Aortic smooth muscle cell (primary cell): ENCODE measurements around the gene LZTR1. TPM values are rescaled to one million over a fixed set of nuclear protein-coding genes. Genes with fewer than 3 reads are reported as not detected.

ENCODE experiments used
- total RNA-seq: library from RNA; depleted of rRNA; stranded (reverse); fragments of >200 nt; gene quantifications from 2 replicates; pipeline ENCODE4 v1.2.3, GENCODE V29; 2014

The LZTR1 gene
- 45.4 and 53.8 TPM in 2 replicates for total RNA-seq

DNA sequence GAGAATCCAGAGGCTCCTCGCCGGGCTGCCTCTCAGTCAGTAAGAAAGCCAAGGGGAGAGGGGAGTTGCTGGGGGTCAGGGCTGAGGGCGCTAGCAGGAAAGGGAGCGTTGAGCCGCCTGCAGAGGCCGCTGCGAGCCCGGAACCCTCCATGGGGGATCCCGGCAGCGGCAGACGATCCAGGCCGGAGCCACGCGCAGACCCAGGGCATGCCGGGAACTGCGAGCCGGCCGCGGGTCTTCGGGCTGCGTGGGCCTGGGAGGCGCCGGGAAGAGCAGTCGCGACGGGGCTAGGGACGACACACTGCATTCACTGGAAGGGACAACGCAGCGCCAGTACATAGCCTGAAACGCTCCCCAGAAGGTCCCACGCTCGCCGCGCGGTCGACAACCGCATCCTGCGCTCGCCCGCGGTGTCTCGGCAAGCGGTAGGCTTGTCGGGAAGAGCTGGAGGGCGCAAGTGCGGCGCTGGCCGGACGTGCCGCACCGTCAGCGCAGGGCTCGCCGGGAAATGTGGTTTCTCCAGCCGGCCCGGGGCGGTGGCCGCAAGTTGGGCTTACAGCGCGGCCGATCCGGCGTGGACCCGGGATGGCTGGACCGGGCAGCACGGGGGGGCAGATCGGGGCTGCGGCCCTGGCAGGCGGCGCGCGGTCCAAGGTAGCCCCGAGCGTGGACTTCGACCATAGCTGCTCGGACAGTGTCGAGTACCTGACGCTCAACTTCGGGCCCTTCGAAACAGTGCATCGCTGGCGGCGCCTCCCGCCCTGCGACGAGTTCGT, at the start of gene LZTR1:
TSS of gene LZTR1 (plus strand) at position 511 of the 776 bp plus-strand sequence. CDS start at position 586, 75 bp downstream.

DNA sequence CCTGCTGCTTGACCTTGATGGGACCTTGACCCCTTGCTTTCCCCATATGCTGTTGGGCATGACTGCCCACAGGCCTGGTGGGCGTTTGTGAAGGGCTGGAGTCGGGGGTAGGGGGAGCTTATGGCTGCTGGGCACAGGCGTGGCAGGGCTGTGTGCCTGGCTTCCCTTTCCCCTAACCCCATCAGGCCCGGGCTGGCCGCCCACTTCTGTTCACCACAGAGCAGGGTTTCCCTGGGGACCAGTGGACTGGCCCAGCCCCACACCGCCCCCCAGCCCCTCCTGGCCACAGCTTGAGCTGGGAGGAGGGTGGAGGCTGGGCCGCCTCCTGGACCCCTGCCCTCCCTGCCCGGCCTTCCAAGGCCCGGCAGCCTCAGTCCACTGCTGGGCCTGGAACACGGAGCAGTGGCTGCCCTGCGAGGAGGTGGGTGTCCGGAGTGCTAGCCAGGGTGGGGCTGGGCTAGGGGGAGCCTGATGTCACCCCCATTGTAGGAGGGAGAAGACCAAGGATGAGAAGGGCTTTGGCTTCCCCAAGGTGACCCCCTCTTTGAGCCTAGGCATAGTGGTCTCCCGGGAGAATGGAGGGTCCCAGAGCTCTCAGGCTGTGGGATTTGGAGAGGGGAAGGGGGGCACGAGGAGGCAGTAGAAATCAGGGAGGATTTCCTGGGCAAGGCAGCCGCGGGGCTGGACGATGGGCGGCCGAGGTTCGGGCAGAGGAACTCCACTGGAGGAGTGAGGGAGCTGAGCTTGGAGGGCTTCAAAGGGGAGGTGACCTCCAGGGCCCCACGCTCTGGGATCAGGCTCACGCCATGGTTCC, 15.0 kb upstream of the LZTR1 start, which contains the start of gene AIFM3:
TSS of gene AIFM3 (plus strand) at position 373 of the 814 bp plus-strand sequence. CDS start 690 bp downstream, outside the sequence.

DNA sequence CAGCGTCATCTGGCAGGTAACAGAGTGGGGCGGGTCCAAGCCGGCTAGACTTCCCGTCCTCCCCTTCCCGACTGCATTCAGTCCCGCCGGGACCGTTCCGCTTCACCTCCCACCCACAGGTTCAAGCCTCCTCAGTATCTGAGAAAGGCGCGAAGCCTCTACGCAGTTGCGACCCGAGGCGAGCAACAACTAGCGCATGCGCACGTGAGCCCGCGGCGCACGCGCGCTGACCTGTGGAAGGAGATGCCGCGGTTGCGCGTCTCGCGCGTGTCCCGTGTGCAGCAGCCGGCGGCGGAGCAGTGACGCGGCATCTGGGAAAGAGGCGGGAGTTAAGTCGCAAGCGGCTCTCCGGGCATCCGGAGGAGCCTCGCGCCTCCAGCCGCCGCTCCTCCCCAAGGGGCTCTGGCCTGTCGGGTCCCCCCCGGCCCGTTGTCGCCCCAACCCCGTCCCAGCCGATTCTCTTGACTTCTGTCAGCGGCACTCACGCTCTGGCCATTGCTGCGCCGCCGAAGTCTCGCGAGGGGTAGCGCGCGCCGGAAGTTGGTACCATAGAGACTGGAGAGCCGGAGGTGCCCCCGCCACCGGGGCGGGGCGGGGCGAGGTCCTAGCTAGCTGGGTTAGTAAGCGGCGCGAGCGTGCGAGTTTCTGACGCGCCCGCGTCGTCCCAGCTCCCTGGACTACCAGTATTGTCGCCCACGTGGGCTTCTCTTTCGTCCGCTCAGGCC, 19.7 kb downstream of the LZTR1 start, which contains the start of gene THAP7:
TSS of gene THAP7 (minus strand) at position 518 of the 725 bp plus-strand sequence. CDS start at position 311, 207 bp downstream.

DNA sequence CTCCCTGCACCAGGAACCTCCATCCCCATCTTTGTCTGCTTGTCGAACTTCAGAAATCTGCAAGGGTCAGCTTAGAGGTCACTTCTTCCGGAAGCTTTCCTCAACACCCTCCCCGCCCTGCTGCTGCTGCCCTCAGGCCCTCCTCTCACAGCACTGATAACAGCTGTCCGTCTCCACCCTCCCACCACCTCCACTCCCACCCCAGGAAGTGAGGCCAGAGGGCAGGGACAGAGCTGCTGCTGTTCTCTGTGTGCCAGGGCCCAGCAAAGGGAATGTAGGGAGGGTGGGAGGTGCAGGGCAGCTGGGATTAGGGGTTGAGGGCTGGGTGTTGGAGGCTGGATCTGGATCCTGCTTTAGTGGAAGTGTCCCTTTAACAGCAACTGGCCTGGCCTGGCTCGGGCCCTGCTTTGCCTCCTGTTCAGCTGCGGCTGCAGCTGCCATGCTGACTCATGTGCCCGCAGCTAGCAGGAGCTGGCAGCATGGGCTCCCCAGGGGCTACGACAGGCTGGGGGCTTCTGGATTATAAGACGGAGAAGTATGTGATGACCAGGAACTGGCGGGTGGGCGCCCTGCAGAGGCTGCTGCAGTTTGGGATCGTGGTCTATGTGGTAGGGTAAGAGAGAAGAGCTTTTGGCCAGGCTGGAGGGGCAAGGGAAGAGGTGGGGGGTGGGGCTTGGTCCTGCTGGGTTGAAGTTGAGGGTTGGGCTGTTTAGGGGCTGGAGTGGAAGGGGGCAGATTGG, 32.8 kb downstream of the LZTR1 start, which contains the start of gene P2RX6:
TSS of gene P2RX6 (plus strand) at position 440 of the 740 bp plus-strand sequence. CDS start at position 450, 10 bp downstream.

DNA sequence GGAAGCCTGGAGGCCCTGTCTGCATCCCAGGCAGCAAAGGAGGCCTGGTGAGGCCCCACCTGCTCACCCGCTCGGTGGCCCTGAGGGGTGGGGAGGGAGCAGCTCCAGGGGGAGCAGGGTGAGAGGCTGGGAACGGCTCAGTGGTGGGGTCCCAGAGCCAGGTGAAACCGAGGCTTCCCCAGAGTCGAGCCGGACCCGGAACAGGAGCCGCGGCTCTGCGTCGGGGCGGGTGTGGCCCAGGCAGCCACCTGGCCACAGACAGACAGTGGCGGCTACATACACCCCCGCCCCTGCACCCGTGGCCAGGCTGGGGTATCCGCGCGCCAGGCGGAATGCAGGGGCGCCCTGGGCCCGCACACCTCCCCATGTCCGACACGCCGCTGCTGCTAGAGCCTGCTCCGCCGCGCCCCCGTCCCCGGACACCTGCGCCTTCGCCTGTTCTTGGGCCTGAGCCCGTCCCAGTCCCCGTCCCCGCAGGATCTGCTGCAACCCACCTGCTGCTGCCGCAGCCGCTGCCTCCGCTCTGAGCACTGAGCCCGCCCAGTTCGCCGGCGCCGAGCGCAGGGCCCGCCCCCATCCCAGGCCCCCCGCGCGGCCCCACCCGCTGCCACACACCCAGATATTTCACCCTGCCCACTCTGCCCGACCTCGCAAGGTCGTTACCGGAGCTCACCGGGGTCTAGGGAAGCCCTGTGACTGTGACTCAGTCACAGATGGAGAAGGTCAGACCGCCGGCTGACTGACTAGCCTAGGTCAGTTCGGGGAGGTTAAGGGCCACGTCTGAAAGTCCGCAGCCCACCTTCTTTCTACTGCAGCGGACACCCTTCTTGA, 50.2 kb downstream of the LZTR1 start, which contains the start of gene SLC7A4:
TSS of gene SLC7A4 (minus strand) at position 525 of the 831 bp plus-strand sequence. CDS start 749 bp downstream, outside the sequence.

DNA sequence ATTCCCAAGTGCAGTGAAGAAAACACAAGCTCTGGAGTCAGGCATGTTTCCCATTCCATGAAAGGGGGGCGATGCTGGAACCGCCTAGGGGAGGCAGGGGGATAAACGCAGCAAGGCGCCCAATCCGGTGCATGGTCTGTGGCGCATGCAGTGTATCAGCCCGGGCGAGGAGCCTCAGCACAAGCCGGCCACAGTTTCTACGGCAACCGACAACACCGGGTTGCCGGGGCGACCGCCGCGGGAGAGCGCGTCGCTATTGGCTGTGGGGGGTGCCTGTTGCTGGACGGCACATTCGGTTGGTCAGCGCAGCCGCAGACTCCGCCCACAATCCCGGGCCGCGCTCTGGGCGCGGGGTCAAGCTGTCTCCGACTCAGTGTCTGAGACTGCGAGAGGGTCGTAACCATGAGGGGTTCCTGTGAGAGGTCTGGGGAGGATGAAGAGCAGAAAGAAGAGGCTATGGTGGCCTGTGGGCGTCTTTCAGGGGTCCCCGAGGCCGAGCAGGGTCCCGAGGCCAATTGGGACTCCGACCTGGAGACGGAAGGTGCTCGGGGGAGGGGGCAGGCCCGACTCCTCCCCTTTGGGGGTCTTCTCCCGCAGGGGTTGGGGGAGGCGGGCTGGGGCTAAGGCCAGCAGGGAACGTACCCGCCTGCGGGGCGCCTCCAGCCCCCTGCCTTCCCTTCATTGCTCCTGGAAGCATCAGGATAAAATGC, 63.6 kb downstream of the LZTR1 start, which contains the start of gene LRRC74B:
TSS of gene LRRC74B (plus strand) at position 362 of the 710 bp plus-strand sequence. CDS start at position 403, 41 bp downstream.

Other genes starting within 250 kb of the LZTR1 start
- under 0.01 TPM in 1 of 2 replicates, not detected in the other for gene SERPIND1, start 208.2 kb upstream of the LZTR1 start, total RNA-seq
- 33.2 and 36.9 TPM in 2 replicates for gene PI4KA, start 123.5 kb upstream of the LZTR1 start, total RNA-seq
- gene SNAP29, start 123.3 kb upstream of the LZTR1 start, total RNA-seq, result 9.1 and 9.5 TPM in 2 replicates
- gene CRKL, start 64.9 kb upstream of the LZTR1 start, total RNA-seq, result 29.7 and 30.8 TPM in 2 replicates
- 0.37 and 0.53 TPM in 2 replicates for gene AIFM3, start 15.0 kb upstream of the LZTR1 start, total RNA-seq
- 18.0 and 22.2 TPM in 2 replicates for gene THAP7, start 19.8 kb downstream of the LZTR1 start, total RNA-seq
- gene P2RX6, start 32.9 kb downstream of the LZTR1 start, total RNA-seq, result 1.4 and 2.8 TPM in 2 replicates
- gene SLC7A4, start 50.3 kb downstream of the LZTR1 start, total RNA-seq, result not detected in 2 replicates
- gene LRRC74B, start 63.6 kb downstream of the LZTR1 start, total RNA-seq, result not detected in 2 replicates